ENCODE data around the gene MAPT. TPM values are rescaled to one million over a fixed set of nuclear protein-coding genes. Genes with fewer than 3 reads are reported as not detected.

Gene MAPT
- total and polyA plus RNA-seq, 2 of the 13 experiments (the other 11 are each of a cell fraction or from before 2014, with no cell fraction given) = 2.1 to 2.8 TPM

GRCh38 chr17:45934044-45934979, 40.0 kb downstream of the MAPT start (continued):
- TF ChIP-seq ZMAT3 (CRISPR knock-in tag; conservative IDR thresholded peaks at IDR 0.05) (no peak), NFRKB (IDR thresholded peaks at IDR 0.05) (no peak), TGIF2 (CRISPR knock-in tag; IDR thresholded peaks at IDR 0.05) (peak; percentile 47; the same call in 1 of the 2 replicates), ZNF7 (CRISPR knock-in tag; IDR thresholded peaks at IDR 0.05) (no peak), ARID5B (CRISPR knock-in tag; IDR thresholded peaks at IDR 0.05) (no peak), ZFP90 (CRISPR knock-in tag; IDR thresholded peaks at IDR 0.05; ENCODE audit: borderline replicate concordance) (no peak), ZNF317 (CRISPR knock-in tag; IDR thresholded peaks at IDR 0.05) (no peak), KDM3A (CRISPR knock-in tag; IDR thresholded peaks at IDR 0.05; ENCODE audit: low read depth) (0 out of 2 replicates have a peak, but pooled peaks have one; percentile 27), ZNF607 (CRISPR knock-in tag; IDR thresholded peaks at IDR 0.05; ENCODE audit: borderline replicate concordance) (0 out of 2 replicates have a peak, but pooled peaks have one; percentile 25), ZNF768 (CRISPR knock-in tag; IDR thresholded peaks at IDR 0.05) (peak; percentile 62; the same call in 1 of the 2 replicates), ZNF770 (CRISPR knock-in tag; IDR thresholded peaks at IDR 0.05) (peak; percentile 94), STAT6 (CRISPR knock-in tag; IDR thresholded peaks at IDR 0.05; ENCODE audit: borderline replicate concordance) (0 out of 2 replicates have a peak, but pooled peaks have one; percentile 31), HDAC6 (IDR thresholded peaks at IDR 0.05; ENCODE audit: low read depth, low read length) (no peak), ATM (IDR thresholded peaks at IDR 0.05; ENCODE audit: borderline replicate concordance) (no peak)
- TF ChIP-seq, protein P1, sequence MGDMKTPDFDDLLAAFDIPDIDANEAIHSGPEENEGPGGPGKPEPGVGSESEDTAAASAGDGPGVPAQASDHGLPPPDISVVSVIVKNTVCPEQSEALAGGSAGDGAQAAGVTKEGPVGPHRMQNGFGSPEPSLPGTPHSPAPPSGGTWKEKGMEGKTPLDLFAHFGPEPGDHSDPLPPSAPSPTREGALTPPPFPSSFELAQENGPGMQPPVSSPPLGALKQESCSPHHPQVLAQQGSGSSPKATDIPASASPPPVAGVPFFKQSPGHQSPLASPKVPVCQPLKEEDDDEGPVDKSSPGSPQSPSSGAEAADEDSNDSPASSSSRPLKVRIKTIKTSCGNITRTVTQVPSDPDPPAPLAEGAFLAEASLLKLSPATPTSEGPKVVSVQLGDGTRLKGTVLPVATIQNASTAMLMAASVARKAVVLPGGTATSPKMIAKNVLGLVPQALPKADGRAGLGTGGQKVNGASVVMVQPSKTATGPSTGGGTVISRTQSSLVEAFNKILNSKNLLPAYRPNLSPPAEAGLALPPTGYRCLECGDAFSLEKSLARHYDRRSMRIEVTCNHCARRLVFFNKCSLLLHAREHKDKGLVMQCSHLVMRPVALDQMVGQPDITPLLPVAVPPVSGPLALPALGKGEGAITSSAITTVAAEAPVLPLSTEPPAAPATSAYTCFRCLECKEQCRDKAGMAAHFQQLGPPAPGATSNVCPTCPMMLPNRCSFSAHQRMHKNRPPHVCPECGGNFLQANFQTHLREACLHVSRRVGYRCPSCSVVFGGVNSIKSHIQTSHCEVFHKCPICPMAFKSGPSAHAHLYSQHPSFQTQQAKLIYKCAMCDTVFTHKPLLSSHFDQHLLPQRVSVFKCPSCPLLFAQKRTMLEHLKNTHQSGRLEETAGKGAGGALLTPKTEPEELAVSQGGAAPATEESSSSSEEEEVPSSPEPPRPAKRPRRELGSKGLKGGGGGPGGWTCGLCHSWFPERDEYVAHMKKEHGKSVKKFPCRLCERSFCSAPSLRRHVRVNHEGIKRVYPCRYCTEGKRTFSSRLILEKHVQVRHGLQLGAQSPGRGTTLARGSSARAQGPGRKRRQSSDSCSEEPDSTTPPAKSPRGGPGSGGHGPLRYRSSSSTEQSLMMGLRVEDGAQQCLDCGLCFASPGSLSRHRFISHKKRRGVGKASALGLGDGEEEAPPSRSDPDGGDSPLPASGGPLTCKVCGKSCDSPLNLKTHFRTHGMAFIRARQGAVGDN (CRISPR knock-in tag; IDR thresholded peaks at IDR 0.05) = no peak

Measured in HepG2 (cell line).